Measurements from ENCODE around the gene DNAJB1.

- TF ChIP-seq CTCF (IDR thresholded peaks at IDR 0.05) (no peak), POLR2AphosphoS5 (IDR thresholded peaks at IDR 0.05; ENCODE audit: low read depth, low read length) (no peak), SIN3A (IDR thresholded peaks at IDR 0.05; ENCODE audit: borderline replicate concordance, insufficient read depth, low read depth, low read length) (no peak), REST (IDR thresholded peaks at IDR 0.05; ENCODE audit: insufficient read depth in 1 of 2, low read depth in 2 of 2, low read length in 1 of 2) (no peak)
Observed at GRCh38 chr19:14553042-14553938, 35.1 kb upstream of the DNAJB1 start.

Measured in Panc1 (cell line).